Lower lobe of right lung (tissue), 2 donors: ENCODE results near the gene NCOA5. TPM values are rescaled to one million over a fixed set of nuclear protein-coding genes. Genes with fewer than 3 reads are reported as not detected.

Source experiments
- ATAC-seq, 2 donors: fragments of 200-7000 bp; cut with Tn5 transposase; one replicate each; pipeline ENCODE4 v1.9.1; 2020 to 2022; ENCODE audit warnings: mild to moderate bottlenecking in 2 of 2, moderate library complexity in 2 of 2
- DNase-seq: peaks from one replicate; pipeline ENCODE4 v3.0.0-alpha.2; 2020
- H3K27ac ChIP-seq: fragments of 200-600 bp; one replicate; pipeline ENCODE4 v1.8.0; 2022
- H3K27me3 ChIP-seq: fragments of 200-600 bp; one replicate; pipeline ENCODE4 v1.8.0; 2022; ENCODE audit warnings: low read depth
- H3K36me3 ChIP-seq: fragments of 200-600 bp; one replicate; pipeline ENCODE4 v1.8.0; 2022; ENCODE audit warnings: mild to moderate bottlenecking
- H3K4me1 ChIP-seq: fragments of 200-600 bp; one replicate; pipeline ENCODE4 v1.8.0; 2022
- H3K4me3 ChIP-seq: fragments of 200-600 bp; one replicate; pipeline ENCODE4 v1.8.0; 2022; ENCODE audit warnings: mild to moderate bottlenecking
- H3K9me3 ChIP-seq: fragments of 200-600 bp; one replicate; pipeline ENCODE4 v1.8.0; 2022
- CTCF ChIP-seq: fragments of 200-600 bp; IDR thresholded peaks from one replicate; pipeline ENCODE4 v1.8.0; 2022; ENCODE audit warnings: antibody characterized with exemption, mild to moderate bottlenecking
- intact Hi-C: fragments of 100-400 bp; cut with DNase I; formaldehyde crosslinking; loops from one replicate; pipeline ENCODE4 v1.11.0; 2022
- total RNA-seq: library from RNA; stranded (reverse); fragmentation: NEBNext Ultra II Directional; extraction: Animal tissue kit (Norgen Biotek cat#: 25700); gene quantifications from one replicate; pipeline ENCODE4 v1.2.1, GENCODE V29; 2021
- donor health status: DM: no; HTN: yes; CAD: no; lungs with severe emphysema.

NCOA5 gene
- total RNA-seq, 1 donor from 2014 or later: 29.4 TPM

- no peaks in the 10 kb centered on the region for H3K9me3 ChIP-seq
- H3K4me1 ChIP-seq: peaks cover 18% of the 10 kb centered on the region
- DNase-seq: no peak
- no peak overlapping the region for H3K27ac ChIP-seq
- no peaks in the 10 kb centered on the region for H3K27me3 ChIP-seq
- TF ChIP-seq CTCF: no peak
- peaks cover 100% of the 10 kb centered on the region for H3K36me3 ChIP-seq
- intact Hi-C loops: no loop called here
- no peak overlapping the region for H3K4me3 ChIP-seq
- no peak for ATAC-seq
Measured at GRCh38 chr20:46065006-46065405, 24.8 kb downstream of the NCOA5 start.

- intact Hi-C loops: no loop called here
- ATAC-seq (no peak), DNase-seq (no peak)
- Histone ChIP-seq H3K27me3 (peaks cover 2% of the 10 kb centered on the region), H3K4me3 (no peak overlapping the region), H3K9me3 (no peaks in the 10 kb centered on the region), H3K27ac (no peak overlapping the region), H3K4me1 (peaks cover 32% of the 10 kb centered on the region), H3K36me3 (peaks cover 87% of the 10 kb centered on the region)
- TF ChIP-seq CTCF: no peak
Measured at GRCh38 chr20:46063652-46064054, 26.1 kb downstream of the NCOA5 start.

GRCh38 chr20:46063151-46063550 lies 26.6 kb downstream of the NCOA5 start:
- Histone ChIP-seq H3K9me3 (no peaks in the 10 kb centered on the region), H3K4me3 (no peak overlapping the region), H3K27ac (no peak overlapping the region), H3K27me3 (peaks cover 6% of the 10 kb centered on the region), H3K36me3 (peaks cover 82% of the 10 kb centered on the region), H3K4me1 (peaks cover 37% of the 10 kb centered on the region)
- intact Hi-C loops: no loop called here
- ATAC-seq (no peak), DNase-seq (no peak)
- no peak for TF ChIP-seq CTCF

GRCh38 chr20:46062621-46063020 lies 27.1 kb downstream of the NCOA5 start:
- no peaks in the 10 kb centered on the region for H3K9me3 ChIP-seq
- no peak overlapping the region for H3K4me3 ChIP-seq
- ATAC-seq (no peak), DNase-seq (no peak)
- H3K36me3 ChIP-seq: peaks cover 77% of the 10 kb centered on the region
- H3K4me1 ChIP-seq: peaks cover 42% of the 10 kb centered on the region
- peaks cover 11% of the 10 kb centered on the region for H3K27me3 ChIP-seq
- no peak overlapping the region for H3K27ac ChIP-seq
- intact Hi-C loops: no loop called here
- TF ChIP-seq CTCF: no peak

GRCh38 chr20:46062151-46062550 lies 27.6 kb downstream of the NCOA5 start:
- no peak for ATAC-seq
- Histone ChIP-seq H3K4me1 (peaks cover 47% of the 10 kb centered on the region), H3K27me3 (peaks cover 16% of the 10 kb centered on the region), H3K4me3 (no peak overlapping the region), H3K9me3 (no peaks in the 10 kb centered on the region), H3K36me3 (peaks cover 72% of the 10 kb centered on the region), H3K27ac (no peak overlapping the region)
- DNase-seq: no peak
- no peak for TF ChIP-seq CTCF
- intact Hi-C loops: no loop called here

- Histone ChIP-seq H3K27ac (peak overlapping the region; percentile 44), H3K4me1 (peaks cover 49% of the 10 kb centered on the region), H3K9me3 (no peaks in the 10 kb centered on the region), H3K4me3 (no peak overlapping the region), H3K36me3 (peaks cover 61% of the 10 kb centered on the region), H3K27me3 (peaks cover 26% of the 10 kb centered on the region)
- ATAC-seq: no peak
- TF ChIP-seq CTCF: no peak
- intact Hi-C loops: no loop called here
- DNase-seq: no peak
Measured at GRCh38 chr20:46060975-46061374, 28.8 kb downstream of the NCOA5 start.
